Kidney (tissue), 14 donors: ENCODE measurements around the gene LDLRAP1. TPM values are rescaled to one million over a fixed set of nuclear protein-coding genes. Genes with fewer than 3 reads are reported as not detected.

Source experiments
- DNase-seq, 5 donors: peaks; one replicate each; pipeline ENCODE4 v3.0.0-alpha.2; 2013 to 2020
- FAIRE-seq: peaks from 2 replicates; lab custom pipeline; 2012; peaks lifted over from hg19 to GRCh38; lab: Jason Lieb, UNC
- H3K27ac ChIP-seq, 2 donors: one replicate each; pipeline ENCODE4 v1.7.0; 2013; ENCODE audit warnings: low read depth in 2 of 2, low read length in 2 of 2, inconsistent platforms in 1 of 2
- H3K27me3 ChIP-seq: one replicate; pipeline ENCODE4 v1.7.1; 2013; ENCODE audit warnings: low read length, inconsistent platforms; ENCODE audit not compliant: control insufficient read depth, insufficient read depth
- H3K36me3 ChIP-seq, 3 donors: one replicate each; pipeline versions ENCODE4 v1.7.0 to v1.7.1; 2013; ENCODE audit warnings: low read length in 3 of 3, control low read depth in 1 of 3, inconsistent platforms in 1 of 3; ENCODE audit not compliant: insufficient read depth in 3 of 3, control insufficient read depth in 2 of 3
- H3K4me1 ChIP-seq, 3 donors: one replicate each; pipeline versions ENCODE4 v1.7.0 to v1.7.1; 2013; ENCODE audit warnings: low read length in 3 of 3, inconsistent platforms in 1 of 3, low read depth in 1 of 3; ENCODE audit not compliant: control insufficient read depth in 2 of 3, insufficient read depth in 2 of 3
- H3K4me3 ChIP-seq, 3 donors: one replicate each; pipeline versions ENCODE4 v1.7.0 to v1.8.1; 2013; ENCODE audit warnings: low read length in 3 of 3, control low read depth in 1 of 3, inconsistent platforms in 1 of 3
- H3K9ac ChIP-seq, 3 donors: one replicate each; pipeline versions ENCODE4 v1.7.0 to v1.7.1; 2013; ENCODE audit warnings: low read length in 3 of 3, control low read depth in 1 of 3, inconsistent platforms in 1 of 3
- H3K9me3 ChIP-seq, 3 donors: one replicate each; pipeline versions ENCODE4 v1.7.0 to v1.7.1; 2013; ENCODE audit warnings: low read length in 3 of 3, control low read depth in 1 of 3, inconsistent platforms in 1 of 3; ENCODE audit not compliant: control insufficient read depth in 2 of 3, insufficient read depth in 1 of 3
- CTCF ChIP-seq: IDR thresholded peaks from 3 replicates; pipeline ENCODE4 v1.5.1; 2012; ENCODE audit warnings: mild to moderate bottlenecking, moderate library complexity, borderline replicate concordance; ENCODE audit not compliant: insufficient read depth; ENCODE audit errors: extremely low read depth
- intact Hi-C: fragments of 100-400 bp; cut with DNase I; formaldehyde crosslinking; loops from one replicate; pipeline ENCODE4 v1.11.1; 2022
- polyA plus RNA-seq: library from polyadenylated mRNA; stranded (reverse); fragments of 350-450 nt; fragmentation: Illumina TruSeq; extraction: RNeasy Lipid Tissue Mini Kit (QIAGEN cat#74804); gene quantifications from one replicate; pipeline ENCODE4 v1.2.3, GENCODE V29; 2014; ENCODE audit warnings: low read depth, low replicate concordance; ENCODE audit not compliant: insufficient read depth
- total RNA-seq: library from RNA; stranded (reverse); fragmentation: NEBNext Ultra II Directional; extraction: Animal tissue kit (Norgen Biotek cat#: 25700); gene quantifications from one replicate; pipeline ENCODE4 v1.2.1, GENCODE V29; 2021
- donor health status: control.
- donor health status: control.
- donor health status: control.
- donor health status: control.
- donor health status: control.
- donor health status: DM: yes; HTN: yes; CAD: no.
- donor health status: Normal renal cell carcinoma (clear cell type).

Gene LDLRAP1
- total and polyA plus RNA-seq, 2 donors from 2014 or later, result 14.4 to 26.2 TPM

- H3K27me3 ChIP-seq, result no peaks in the 10 kb centered on the region
- H3K27ac ChIP-seq, result no peak overlapping the region
- H3K36me3 ChIP-seq, result no peaks in the 10 kb centered on the region
- H3K4me1 ChIP-seq, result peaks cover 0 to 12% (median 3%) of the 10 kb centered on the region in 3 donors
- H3K4me3 ChIP-seq, result no peak overlapping the region
- intact Hi-C loops, result no loop called here
- no peak for DNase-seq
- H3K9me3 ChIP-seq, result no peaks in the 10 kb centered on the region
- FAIRE-seq, result no peak
- TF ChIP-seq CTCF, result no peak
- no peak overlapping the region for H3K9ac ChIP-seq
These were observed 2.0 kb upstream of the LDLRAP1 start for GRCh38 chr1:25541425-25541824.

GRCh38 chr1:25541889-25542658 lies 1.3 kb upstream of the LDLRAP1 start:
- H3K4me3 ChIP-seq, result no peak overlapping the region
- H3K27me3 ChIP-seq, result no peaks in the 10 kb centered on the region
- intact Hi-C loops, result no loop called here
- H3K4me1 ChIP-seq, result peaks cover 0 to 12% (median 3%) of the 10 kb centered on the region in 3 donors
- no peak overlapping the region for H3K27ac ChIP-seq
- no peaks in the 10 kb centered on the region for H3K36me3 ChIP-seq
- no peak for FAIRE-seq
- DNase-seq, result no peak
- no peak overlapping the region for H3K9ac ChIP-seq
- TF ChIP-seq CTCF, result no peak
- no peaks in the 10 kb centered on the region for H3K9me3 ChIP-seq

GRCh38 chr1:25543005-25543424 lies 391 bp upstream of the LDLRAP1 start:
- no peak for DNase-seq
- Histone ChIP-seq H3K9me3 (no peaks in the 10 kb centered on the region), H3K4me3 (peak overlapping the region in 1 of 3 donors; percentile 73), H3K9ac (no peak overlapping the region), H3K36me3 (no peaks in the 10 kb centered on the region), H3K4me1 (peaks cover 0 to 15% (median 3%) of the 10 kb centered on the region in 3 donors), H3K27ac (no peak overlapping the region), H3K27me3 (no peaks in the 10 kb centered on the region)
- intact Hi-C loops, result no loop called here
- FAIRE-seq, result no peak
- no peak for TF ChIP-seq CTCF
